NCI-H128 (cell line): ENCODE measurements around the gene CDC42EP4.
"Not testable (repeated sequence)": the region's sequence is repeated elsewhere in the genome, so short reads cannot be mapped to it uniquely, and the experiment has no call there.

Experiments used
- DNase-seq: peaks from one replicate; lab custom pipeline; 2025; ENCODE audit not compliant: unreplicated experiment; lab: John Stamatoyannopoulos, UW

CDC42EP4 gene

GRCh38 chr17:73282629-73283028 is 29.2 kb downstream of the CDC42EP4 start:
- no peak for DNase-seq

GRCh38 chr17:73281928-73282327 is 29.9 kb downstream of the CDC42EP4 start:
- DNase-seq = no peak

DNA sequence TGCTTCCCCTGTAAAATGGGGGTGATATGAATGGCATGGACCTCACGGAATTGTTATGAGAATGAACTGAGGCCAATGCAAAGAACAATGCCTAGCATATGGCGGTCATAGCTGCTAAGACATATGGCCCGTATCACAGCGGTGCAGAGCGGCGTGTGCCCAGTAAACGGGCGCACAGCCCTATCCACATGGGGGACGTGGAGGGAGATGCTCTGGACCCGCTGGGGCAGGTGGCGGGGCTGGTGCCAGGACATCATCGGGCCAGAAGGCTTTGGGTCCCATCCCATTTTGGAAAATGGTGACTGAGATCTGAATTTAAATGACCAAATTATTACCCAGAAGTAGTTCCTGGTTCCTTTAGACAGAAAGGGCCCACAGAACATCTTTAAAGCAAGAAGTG is 31.6 kb downstream of the CDC42EP4 start:
- no peak for DNase-seq

GRCh38 chr17:73279704-73280103 is 32.1 kb downstream of the CDC42EP4 start:
- DNase-seq = no peak

- DNase-seq = peak; percentile 57
Measured at GRCh38 chr17:73278465-73279453, 33.0 kb downstream of the CDC42EP4 start.

- no peak for DNase-seq
Measured at GRCh38 chr17:73278049-73278464, 33.7 kb downstream of the CDC42EP4 start.

- DNase-seq = no peak
Measured at GRCh38 chr17:73274490-73274889, 37.3 kb downstream of the CDC42EP4 start.

DNA sequence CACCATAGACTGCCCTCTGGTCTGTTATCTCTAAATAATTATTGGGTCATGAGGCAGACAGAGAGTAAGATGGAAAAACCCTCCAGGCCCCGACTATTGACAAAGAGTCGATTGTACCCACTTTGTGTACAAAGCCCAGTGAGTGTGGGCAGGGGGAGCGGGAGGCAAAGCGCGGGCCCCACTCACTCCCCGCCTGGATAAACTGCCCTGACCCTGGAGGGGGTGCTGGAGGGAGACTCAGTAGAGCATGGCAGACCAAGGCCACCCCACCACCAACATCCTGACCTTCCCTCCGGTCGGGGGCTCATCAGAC is 38.9 kb downstream of the CDC42EP4 start:
- DNase-seq = no peak

DNA sequence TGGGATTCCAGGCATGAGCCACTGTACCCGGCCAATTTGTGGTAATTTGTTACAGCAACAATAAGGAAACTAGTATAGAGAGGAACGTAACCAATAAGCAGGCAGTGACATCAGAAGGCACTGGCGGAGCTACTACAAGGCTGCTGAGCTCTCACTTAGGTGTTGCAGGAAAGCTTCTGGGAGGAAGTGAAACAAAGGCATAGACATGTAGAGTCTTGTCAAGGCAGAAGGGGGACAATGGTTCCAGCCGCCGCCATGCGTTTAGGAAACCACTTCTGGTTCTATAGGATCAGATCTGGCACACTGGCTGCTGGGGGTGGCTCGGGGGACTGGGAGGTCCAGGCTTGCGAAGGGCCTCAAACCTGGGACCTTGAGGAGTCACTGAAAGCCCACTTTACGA is 40.7 kb downstream of the CDC42EP4 start:
- no peak for DNase-seq

DNA sequence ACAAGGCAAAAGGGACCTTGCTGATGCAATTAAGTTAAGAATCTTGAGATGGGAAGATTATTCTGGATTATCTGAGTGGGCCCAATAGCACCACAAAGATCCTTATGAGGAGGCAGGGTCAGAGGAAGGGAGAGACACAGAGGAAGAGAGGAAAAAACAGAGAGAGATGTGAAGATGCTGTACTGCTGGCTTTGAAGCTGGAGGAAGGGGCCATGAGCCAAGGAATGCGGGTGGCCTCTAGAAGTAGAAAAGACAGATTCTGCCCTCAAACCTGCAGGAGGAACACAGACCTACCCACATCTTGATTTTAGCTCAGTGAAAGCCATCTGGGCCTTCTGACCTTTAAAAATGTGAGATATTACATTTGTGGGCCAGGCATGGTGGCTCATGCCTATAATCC is 42.0 kb downstream of the CDC42EP4 start:
- no peak for DNase-seq

DNA sequence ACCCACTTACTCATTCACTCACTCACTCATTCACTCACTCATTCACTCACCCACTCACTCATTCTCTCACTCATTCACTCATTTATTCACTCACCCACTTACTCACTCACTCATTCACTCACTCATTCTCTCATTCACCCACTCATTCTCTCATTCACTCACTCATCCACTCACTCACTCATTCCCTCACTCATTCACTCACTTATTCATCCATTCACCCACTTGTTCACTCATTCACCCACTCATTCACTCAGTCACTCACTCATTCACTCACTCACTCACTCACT is 42.5 kb downstream of the CDC42EP4 start:
- DNase-seq = no peak

DNA sequence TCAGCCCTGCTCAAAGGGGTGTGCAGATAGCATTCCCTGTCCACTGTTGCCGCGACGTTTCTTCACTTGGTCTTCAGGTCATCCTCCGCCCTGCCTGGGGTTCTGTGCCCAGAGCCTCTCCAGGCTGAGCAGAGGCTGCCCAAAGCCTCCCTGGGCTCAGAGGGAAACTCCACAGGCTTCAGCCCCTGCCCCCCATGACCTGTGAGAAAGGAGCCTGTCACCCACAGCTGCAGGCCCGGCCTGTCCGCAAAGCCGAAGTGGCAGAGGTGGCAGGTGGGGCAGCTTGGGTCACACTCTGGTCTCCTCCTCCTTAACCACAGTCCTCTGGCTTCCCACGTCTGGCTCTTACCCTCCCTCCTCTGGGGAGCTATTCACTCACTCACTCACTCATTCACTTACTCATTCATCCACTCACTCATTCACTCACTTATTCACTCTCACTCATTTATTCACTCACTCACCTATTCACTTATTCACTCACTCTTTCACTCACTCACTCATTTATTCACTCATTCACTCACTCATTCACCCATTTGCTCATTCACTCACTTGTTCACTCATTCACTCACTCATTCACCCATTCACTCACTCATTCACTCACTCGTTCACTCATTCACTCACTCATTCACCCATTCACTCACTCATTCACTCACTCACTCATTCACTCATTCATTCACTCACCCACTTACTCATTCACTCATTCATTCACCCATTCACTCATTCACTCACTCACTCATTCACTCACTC is 43.0 kb downstream of the CDC42EP4 start:
- DNase-seq = no peak

DNA sequence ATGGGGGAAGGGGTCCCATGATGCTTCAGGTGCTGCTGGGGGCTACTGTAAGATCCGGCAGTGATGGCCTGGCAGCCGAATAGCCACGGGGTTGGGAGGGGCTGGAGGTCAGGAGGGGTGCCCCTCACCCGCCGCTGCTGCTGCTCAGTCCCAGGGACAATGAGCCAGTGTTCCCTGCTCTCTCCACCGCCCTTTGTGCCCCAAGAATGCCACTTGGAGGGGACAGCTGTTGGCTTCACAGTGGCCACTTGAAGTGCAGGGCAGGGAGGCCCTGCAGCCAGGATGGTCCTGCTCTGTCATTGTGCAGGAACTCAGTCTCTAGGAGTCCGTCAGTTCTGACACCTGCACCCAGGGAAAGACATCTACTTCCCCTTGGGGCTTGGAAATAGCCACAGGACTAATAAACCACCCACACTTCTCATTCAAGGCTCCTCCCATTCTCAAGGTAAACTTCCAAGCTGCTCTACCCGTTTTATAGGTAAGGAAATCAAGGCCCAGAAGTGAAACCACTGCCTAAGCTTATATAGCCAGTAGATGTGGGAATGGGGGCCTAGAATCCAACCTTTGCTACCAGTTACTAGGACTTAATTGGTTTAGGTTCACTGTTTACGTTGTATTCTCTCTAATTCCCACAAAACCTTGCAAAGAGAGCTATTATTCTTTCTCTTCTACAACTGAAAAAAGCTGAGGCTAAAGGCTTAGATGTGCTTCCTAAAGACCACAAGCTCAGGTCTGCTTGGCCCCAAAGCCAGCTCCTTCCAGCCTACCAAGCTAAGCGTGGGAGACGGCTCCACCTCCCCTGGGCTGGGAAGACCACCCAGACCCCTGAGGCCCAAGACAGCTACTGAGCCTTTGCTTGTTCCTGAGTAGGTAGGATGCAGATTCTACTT is 43.9 kb downstream of the CDC42EP4 start:
- no peak for DNase-seq

DNA sequence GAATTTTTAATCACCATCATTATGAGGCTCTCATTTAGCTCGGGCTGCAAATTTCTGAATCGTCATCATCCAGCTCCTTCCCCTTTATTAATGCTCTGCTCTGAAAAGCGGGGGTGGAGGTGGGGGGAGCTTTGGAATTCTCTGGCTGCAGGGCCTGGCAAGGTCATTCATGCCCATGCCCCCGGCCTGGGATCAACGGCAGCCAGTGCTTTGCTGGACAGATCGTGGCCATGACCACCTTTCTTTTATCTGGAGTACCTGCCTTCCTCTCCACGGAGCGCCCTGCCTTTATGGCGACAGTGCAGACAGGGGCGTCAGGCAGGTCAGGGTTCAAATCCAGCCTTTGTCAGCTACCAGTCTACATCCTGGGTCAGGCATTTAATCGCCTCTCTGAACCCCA is 45.0 kb downstream of the CDC42EP4 start:
- no peak for DNase-seq

DNA sequence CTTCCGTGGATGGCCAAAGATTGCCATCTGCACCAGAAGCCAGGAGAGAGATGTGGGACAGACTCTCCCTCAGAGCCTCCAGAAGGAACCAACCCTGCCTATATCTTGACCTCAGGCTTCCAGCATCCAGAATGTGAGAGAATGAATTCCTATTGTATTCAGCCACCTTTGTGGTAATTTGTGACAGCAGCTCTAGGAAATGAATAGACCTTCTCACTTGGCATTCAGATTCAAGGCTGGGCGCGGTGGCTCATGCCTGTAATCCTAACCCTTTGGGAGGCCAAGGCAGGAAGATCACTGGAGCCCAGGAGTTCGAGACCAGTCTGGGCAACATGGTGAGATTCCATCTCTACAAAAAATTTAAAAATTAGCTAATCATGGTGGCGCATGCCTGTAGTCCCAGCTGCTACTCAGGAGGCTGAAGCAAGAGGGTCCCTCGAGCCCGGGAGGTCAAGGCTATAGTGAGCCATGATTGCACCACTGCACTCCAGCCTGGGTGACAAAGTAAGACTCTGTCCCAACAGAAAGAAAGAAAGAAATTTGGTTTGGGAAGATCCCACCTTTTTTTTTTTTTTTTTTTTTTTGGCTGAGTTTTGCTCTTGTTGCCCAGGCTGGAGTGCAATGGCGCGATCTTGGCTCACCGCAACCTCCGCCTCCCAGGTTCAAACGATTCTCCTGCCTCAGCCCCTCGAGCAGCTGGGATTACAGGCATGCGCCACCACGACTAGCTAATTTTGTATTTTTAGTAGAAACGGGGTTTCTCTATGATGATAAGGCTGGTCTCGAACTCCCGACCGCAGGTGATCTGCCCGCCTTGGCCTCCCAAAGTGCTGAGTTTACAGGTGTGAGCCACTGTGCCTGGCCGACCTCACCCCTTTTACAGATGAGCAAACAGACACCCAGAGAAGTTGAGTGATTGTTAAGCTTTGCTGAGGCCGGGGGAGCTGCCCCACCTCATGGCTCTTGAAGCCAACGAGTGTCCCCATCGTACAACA is 45.9 kb downstream of the CDC42EP4 start:
- DNase-seq = no peak

DNA sequence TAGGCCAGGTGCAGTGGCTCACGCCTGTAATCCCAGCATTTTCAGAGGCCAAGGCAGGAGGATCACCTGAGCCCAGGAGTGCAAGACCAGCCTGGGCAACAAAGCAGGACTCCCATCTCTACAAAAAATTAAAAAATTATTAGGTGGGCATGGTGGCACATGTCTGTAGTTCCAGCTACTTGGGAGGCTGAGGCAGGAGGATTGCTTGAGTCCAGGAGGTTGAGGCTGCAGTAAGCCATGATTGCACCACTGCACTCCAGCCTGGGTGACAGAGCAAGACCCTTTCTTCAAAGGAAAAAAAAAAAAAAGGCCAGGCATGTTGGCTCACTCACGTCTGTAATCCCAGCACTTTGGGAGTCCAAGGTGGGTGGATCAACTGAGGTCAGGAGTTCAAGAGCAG is 47.4 kb downstream of the CDC42EP4 start:
- not testable (repeated sequence) for DNase-seq

DNA sequence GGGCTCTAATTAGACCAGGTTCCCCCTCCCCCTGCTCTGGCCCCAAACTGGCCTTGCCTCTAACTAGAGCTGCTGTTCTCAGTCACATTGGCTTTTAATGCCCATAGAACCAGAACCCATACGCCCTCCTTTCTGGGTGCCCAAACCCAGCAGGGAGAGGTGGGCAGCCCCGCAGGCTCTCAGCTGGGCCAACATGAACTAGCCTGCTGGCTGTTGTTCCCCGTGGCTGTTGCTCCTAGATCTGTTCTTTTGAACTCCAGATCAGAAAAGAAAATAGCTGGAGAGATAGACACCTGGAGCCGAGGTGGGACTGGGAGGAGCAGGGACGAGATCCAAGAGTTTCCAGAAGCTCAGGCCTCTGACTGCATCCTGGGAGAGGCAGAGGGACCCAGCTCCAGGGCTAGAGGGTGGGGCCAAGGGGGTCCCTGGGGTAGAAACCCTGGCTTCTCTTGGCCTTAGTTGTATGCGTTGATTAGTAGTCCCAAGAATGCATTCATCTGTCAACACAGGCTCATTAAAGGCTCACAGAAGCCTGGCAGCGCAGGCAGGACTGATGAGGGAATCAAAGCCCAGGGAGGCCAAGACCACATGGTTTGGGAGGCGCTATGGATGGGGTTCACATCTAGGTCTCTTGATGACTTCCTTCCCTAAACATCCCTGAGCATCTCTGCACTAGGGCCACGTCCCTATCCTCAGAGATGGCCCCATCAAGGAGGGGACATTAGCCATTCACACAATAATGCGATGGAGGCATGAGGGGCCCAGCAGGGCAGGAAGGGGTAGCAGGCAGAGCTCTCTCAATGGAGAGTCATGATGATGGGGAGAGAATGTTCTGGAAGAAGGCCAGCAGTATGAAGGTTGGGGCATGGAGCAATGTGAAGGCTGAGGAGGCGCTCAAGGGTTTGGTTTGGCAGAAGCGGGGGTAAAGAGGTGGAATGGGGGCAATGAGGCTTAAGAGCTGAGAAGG is 48.8 kb downstream of the CDC42EP4 start:
- no peak for DNase-seq

DNA sequence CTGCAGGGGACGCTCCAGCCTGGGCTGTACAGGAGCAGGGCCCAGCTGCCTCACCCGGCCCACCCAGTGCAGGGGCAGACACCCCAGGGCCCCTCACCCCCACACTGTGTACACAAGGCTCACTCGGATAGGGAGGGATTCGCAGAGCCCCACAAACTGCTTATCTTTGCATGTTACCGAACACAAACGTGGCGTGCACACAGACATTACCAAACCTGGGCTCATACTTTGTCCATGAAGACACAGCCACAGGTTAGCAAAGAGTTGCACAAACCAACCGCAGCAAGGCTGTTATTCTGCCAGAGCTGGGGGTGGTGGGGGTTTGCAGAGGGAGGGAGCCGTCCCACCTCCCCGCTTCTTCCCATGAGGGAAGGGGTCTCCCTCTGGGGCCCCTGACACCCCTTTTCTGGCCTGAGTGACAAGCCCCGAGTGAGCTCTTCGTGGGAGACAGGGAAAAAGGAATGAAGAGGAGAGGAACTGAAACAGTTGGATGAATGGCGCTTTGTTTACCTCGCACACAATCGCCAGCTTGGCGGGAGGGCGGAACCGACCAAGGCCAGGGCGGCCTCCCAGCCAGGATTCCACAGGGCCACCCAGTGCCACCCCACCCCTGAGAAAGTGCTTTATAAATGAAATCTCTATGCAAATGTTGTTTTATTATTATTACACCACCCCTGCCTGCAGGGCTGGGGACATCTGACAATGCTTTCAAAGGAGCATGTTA is 49.7 kb downstream of the CDC42EP4 start:
- DNase-seq = no peak

DNA sequence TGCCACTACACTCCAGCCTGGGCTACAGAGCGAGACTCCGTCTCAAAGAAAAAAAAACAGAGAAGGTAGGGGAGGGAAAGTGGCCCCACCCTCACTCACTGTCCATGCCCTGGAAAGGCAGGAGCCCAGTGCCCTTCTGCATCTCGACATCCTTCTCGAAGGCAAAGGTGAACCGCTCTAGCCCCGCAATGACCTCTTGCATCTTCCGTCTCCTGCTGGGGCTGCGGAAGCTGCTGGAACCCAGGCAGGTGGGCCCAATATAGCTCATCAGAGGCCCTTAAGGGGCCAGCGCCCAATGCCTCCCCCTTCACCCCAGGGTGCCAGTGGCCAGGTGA is 50.2 kb downstream of the CDC42EP4 start, which contains the start of gene CPSF4L:
CPSF4L (minus strand) TSS at position 264 of the 335 bp plus-strand sequence; CDS start at position 202, 62 bp downstream.
- no peak for DNase-seq
